CD4-positive, alpha-beta T cell (primary cell): ENCODE measurements around the gene TTC21A. TPM values are rescaled to one million over a fixed set of nuclear protein-coding genes. Genes with fewer than 3 reads are reported as not detected.

ENCODE experiments used
- ATAC-seq: fragments of 200-7000 bp; cut with Tn5 transposase; one replicate; pipeline ENCODE4 v1.10.0; 2022; ENCODE audit warnings: mild to moderate bottlenecking; ENCODE audit not compliant: poor library complexity
- CTCF ChIA-PET: fragments of 350-600 bp; sonication (Branson Sonifier 250); formaldehyde crosslinking; loops from one replicate; lab custom pipeline; 2021; ENCODE audit warnings: antibody characterized with exemption, inconsistent platforms; lab: Charles Lee
- POLR2A ChIA-PET: fragments of 350-600 bp; sonication (Branson Sonifier 250); formaldehyde crosslinking; loops from one replicate; lab custom pipeline; 2021; ENCODE audit warnings: antibody characterized with exemption, inconsistent platforms; lab: Charles Lee
- DNase-seq, 14 experiments: peaks; one replicate each; pipeline ENCODE4 v3.0.0-alpha.2; 2013 to 2020; ENCODE audit warnings: mixed read lengths in 2 of 14
- H3K27ac ChIP-seq, 2 donors: one replicate each; pipeline versions ENCODE4 v1.5.1 to v1.7.0; 2013; ENCODE audit warnings: low read length in 2 of 2, low read depth in 1 of 2, mild to moderate bottlenecking in 1 of 2
- H3K27me3 ChIP-seq, 2 experiments: 1 replicate in 1 of 2; 2 replicates in 1 of 2; pipeline versions ENCODE4 v1.6.1 to v1.7.0; 2013; ENCODE audit warnings: low read length in 2 of 2, control low read depth in 1 of 2, mild to moderate bottlenecking in 1 of 2, moderate library complexity in 1 of 2; ENCODE audit not compliant: insufficient read depth in 2 of 2, control insufficient read depth in 1 of 2
- H3K36me3 ChIP-seq: one replicate; pipeline ENCODE4 v1.6.1; 2013; ENCODE audit warnings: low read length, control low read depth; ENCODE audit not compliant: insufficient read depth
- H3K4me1 ChIP-seq: one replicate; pipeline ENCODE4 v1.6.1; 2013; ENCODE audit warnings: low read length, control low read depth; ENCODE audit not compliant: insufficient read depth
- H3K4me3 ChIP-seq: one replicate; pipeline ENCODE4 v1.5.1; 2013; ENCODE audit warnings: mild to moderate bottlenecking, low read length, moderate library complexity
- H3K9me3 ChIP-seq, 2 experiments: 1 replicate in 1 of 2; 2 replicates in 1 of 2; pipeline versions ENCODE4 v1.6.1 to v1.7.0; 2013; ENCODE audit warnings: low read length in 2 of 2, mild to moderate bottlenecking in 2 of 2, control low read depth in 1 of 2, moderate library complexity in 1 of 2; ENCODE audit not compliant: control insufficient read depth in 1 of 2, insufficient read depth in 1 of 2
- H3K27ac Mint-ChIP-seq: one replicate; pipeline ENCODE4 v1.8.0; 2020; ENCODE audit warnings: mixed read lengths
- H3K27me3 Mint-ChIP-seq: one replicate; pipeline ENCODE4 v1.8.0; 2021; ENCODE audit warnings: mixed read lengths
- H3K36me3 Mint-ChIP-seq: one replicate; pipeline ENCODE4 v1.8.0; 2021; ENCODE audit warnings: low read depth, mixed read lengths
- H3K4me1 Mint-ChIP-seq: one replicate; pipeline ENCODE4 v1.8.0; 2021; ENCODE audit warnings: low read depth, mixed read lengths
- H3K4me3 Mint-ChIP-seq: one replicate; pipeline ENCODE4 v1.8.0; 2020; ENCODE audit warnings: mild to moderate bottlenecking, mixed read lengths
- H3K9me3 Mint-ChIP-seq: one replicate; pipeline ENCODE4 v1.8.0; 2020; ENCODE audit warnings: mixed read lengths
- CTCF ChIP-seq: fragments of 200-600 bp; IDR thresholded peaks from one replicate; pipeline ENCODE4 v1.8.0; 2022; ENCODE audit warnings: antibody characterized with exemption, mild to moderate bottlenecking
- intact Hi-C, 2 experiments: fragments of 100-400 bp; cut with DNase I in 1 of 2; cut with micrococcal nuclease in 1 of 2; formaldehyde crosslinking; loops; one replicate each; pipeline versions ENCODE4 v1.15.1 to v1.9.0; 2023 to 2025; cut with DNase I, micrococcal nuclease
- total RNA-seq, 174 experiments: library from RNA in 2 of 174; stranded (reverse) in 2 of 174; gene quantifications; one replicate each; pipeline ENCODE4 v1.2.3 and lab custom pipeline; 2021 to 2026

The TTC21A gene
- total RNA-seq, 2 experiments from 2014 or later: 4.1 to 5.2 TPM

GRCh38 chr3:39185326-39185958 lies 78.0 kb downstream of the TTC21A start:
- intact Hi-C loops: loop anchor here in 1 of 2 experiments (5.0 kb wide), 1 partner anchor 192 kb away; no protein-coding TSS in a partner anchor
- H3K9me3 ChIP-seq: no peaks in the 10 kb centered on the region
- H3K4me1 ChIP-seq: peaks cover 14% of the 10 kb centered on the region
- ChIA-PET CTCF (interaction anchor here (1.2 to 1.8 kb wide), 2 partner anchors 103 to 106 kb away, joined by 3 to 5 read pairs; no protein-coding TSS in a partner anchor), POLR2A (no interaction called here)
- H3K27ac ChIP-seq: no peak overlapping the region
- no peaks in the 10 kb centered on the region for H3K9me3 Mint-ChIP-seq
- DNase-seq (no peak), ATAC-seq (no peak)
- H3K27me3 Mint-ChIP-seq: no peaks in the 10 kb centered on the region
- no peak overlapping the region for H3K27ac Mint-ChIP-seq
- no peak overlapping the region for H3K4me3 Mint-ChIP-seq
- no peak for TF ChIP-seq CTCF
- H3K4me3 ChIP-seq: no peak overlapping the region
- no peaks in the 10 kb centered on the region for H3K27me3 ChIP-seq
- H3K4me1 Mint-ChIP-seq: peaks cover 7% of the 10 kb centered on the region
- H3K36me3 ChIP-seq: no peaks in the 10 kb centered on the region
- H3K36me3 Mint-ChIP-seq: no peaks in the 10 kb centered on the region

GRCh38 chr3:39185959-39186691 lies 78.6 kb downstream of the TTC21A start:
- H3K9me3 Mint-ChIP-seq: no peaks in the 10 kb centered on the region

GRCh38 chr3:39186692-39187151 lies 79.2 kb downstream of the TTC21A start:
- Mint-ChIP-seq H3K27me3 (no peaks in the 10 kb centered on the region), H3K36me3 (no peaks in the 10 kb centered on the region), H3K4me1 (no peaks in the 10 kb centered on the region), H3K9me3 (no peaks in the 10 kb centered on the region), H3K27ac (no peak overlapping the region), H3K4me3 (no peak overlapping the region)
- H3K4me3 ChIP-seq: no peak overlapping the region
- peaks cover 6% of the 10 kb centered on the region for H3K4me1 ChIP-seq
- ChIA-PET POLR2A (no interaction called here), CTCF (no interaction called here)
- intact Hi-C loops: loop anchor here in 1 of 2 experiments (5.0 kb wide), 1 partner anchor 191 kb away; no protein-coding TSS in a partner anchor
- DNase-seq (no peak), ATAC-seq (no peak)
- H3K9me3 ChIP-seq: no peaks in the 10 kb centered on the region
- no peak for TF ChIP-seq CTCF
- no peaks in the 10 kb centered on the region for H3K27me3 ChIP-seq
- no peak overlapping the region for H3K27ac ChIP-seq
- H3K36me3 ChIP-seq: no peaks in the 10 kb centered on the region

More at GRCh38 chr3:39185959-39186691, 78.6 kb downstream of the TTC21A start:
- H3K27me3 Mint-ChIP-seq: no peaks in the 10 kb centered on the region
- Histone ChIP-seq H3K4me3 (no peak overlapping the region), H3K36me3 (no peaks in the 10 kb centered on the region), H3K27ac (no peak overlapping the region), H3K9me3 (no peaks in the 10 kb centered on the region), H3K27me3 (no peaks in the 10 kb centered on the region), H3K4me1 (peaks cover 8% of the 10 kb centered on the region)
- intact Hi-C loops: loop anchor here in 1 of 2 experiments (5.0 kb wide), 1 partner anchor 191 kb away; no protein-coding TSS in a partner anchor
- no peaks in the 10 kb centered on the region for H3K36me3 Mint-ChIP-seq
- no peak overlapping the region for H3K27ac Mint-ChIP-seq
- DNase-seq (no peak), ATAC-seq (no peak)
- ChIA-PET POLR2A (no interaction called here), CTCF (interaction anchor here (1.2 to 1.8 kb wide), 2 partner anchors 102 to 106 kb away, joined by 3 to 5 read pairs; no protein-coding TSS in a partner anchor)
- no peak overlapping the region for H3K4me3 Mint-ChIP-seq
- no peak for TF ChIP-seq CTCF
- H3K4me1 Mint-ChIP-seq: peaks cover 4% of the 10 kb centered on the region
